ENCODE data around the gene UBE2I.

DNA sequence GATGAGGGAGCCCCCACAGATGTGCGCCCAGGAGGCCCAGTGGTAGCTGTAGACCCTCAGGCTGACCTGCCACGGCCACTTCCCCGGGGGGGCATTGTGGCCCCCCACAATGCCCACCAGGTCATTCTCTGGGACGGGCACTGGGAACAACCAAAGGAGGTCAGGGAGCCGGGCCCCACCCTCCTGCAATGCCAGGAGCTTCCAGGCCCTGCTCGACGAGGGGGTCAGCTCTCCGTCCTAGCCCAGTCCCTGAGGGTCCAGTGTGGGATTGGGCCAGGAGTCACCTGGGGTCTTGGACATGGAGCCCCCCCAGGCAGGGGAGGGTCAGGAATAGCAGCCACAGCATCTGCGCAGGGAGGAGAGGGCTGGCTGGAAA lies 46.6 kb upstream of the UBE2I start:
- TF ChIP-seq CTCF (IDR thresholded peaks at IDR 0.05; ENCODE audit: low read depth, low read length) = no peak
- no peak for TF ChIP-seq EZH2phosphoT487 (IDR thresholded peaks at IDR 0.05; ENCODE audit: low read depth)
